Sigmoid colon (tissue), 4 donors: Measurements from ENCODE around the gene MAN2A2.

Experiments
- POLR2A ChIP-seq, 2 donors: fragments of 450-650 bp; IDR thresholded peaks; one replicate each; pipeline ENCODE4 v1.6.1; 2016; ENCODE audit warnings: antibody characterized with exemption in 2 of 2, mild to moderate bottlenecking in 2 of 2, moderate library complexity in 2 of 2
- POLR2AphosphoS5 ChIP-seq, 4 donors: sonication (generic); formaldehyde crosslinking; IDR thresholded peaks; one replicate each; pipeline ENCODE4 v1.6.1; 2017; ENCODE audit warnings: antibody characterized with exemption in 4 of 4
- TF ChIP-seq, protein P1 (sequence below), 4 experiments: fragments of 450-650 bp in 3 of 4; fragments of 200-600 bp in 1 of 4; IDR thresholded peaks; one replicate each; pipeline ENCODE4 v1.5.1; 2016 to 2019; ENCODE audit warnings: antibody characterized with exemption in 4 of 4, mild to moderate bottlenecking in 3 of 4, moderate library complexity in 2 of 4

DNA sequence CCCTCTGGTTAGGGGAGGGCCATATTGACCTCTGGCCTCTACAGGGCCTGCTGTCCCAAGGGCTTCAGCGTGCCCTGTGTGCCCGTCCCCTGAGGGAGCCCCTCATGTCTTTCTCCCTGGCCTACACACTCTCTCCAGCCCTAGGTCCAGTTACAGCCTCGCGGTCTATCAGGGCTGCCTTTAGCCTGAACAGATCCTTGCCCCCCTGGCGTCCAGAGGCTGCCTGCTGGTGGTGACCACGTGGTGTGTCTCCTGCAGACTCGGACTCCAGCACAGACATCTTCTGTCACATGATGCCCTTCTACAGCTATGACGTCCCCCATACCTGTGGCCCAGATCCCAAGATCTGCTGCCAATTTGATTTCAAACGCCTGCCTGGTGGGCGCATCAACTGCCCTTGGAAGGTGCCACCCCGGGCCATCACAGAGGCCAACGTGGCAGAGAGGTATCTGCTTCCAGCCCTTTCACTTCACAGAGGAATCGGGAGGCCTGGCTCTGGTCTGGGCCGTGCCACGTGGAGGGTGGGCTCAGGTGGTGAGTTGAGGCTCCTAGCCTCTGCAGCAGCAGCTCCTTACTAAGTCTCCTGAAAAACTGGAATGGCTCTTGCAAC is 4.1 kb downstream of the MAN2A2 start:
- TF ChIP-seq, protein P1, sequence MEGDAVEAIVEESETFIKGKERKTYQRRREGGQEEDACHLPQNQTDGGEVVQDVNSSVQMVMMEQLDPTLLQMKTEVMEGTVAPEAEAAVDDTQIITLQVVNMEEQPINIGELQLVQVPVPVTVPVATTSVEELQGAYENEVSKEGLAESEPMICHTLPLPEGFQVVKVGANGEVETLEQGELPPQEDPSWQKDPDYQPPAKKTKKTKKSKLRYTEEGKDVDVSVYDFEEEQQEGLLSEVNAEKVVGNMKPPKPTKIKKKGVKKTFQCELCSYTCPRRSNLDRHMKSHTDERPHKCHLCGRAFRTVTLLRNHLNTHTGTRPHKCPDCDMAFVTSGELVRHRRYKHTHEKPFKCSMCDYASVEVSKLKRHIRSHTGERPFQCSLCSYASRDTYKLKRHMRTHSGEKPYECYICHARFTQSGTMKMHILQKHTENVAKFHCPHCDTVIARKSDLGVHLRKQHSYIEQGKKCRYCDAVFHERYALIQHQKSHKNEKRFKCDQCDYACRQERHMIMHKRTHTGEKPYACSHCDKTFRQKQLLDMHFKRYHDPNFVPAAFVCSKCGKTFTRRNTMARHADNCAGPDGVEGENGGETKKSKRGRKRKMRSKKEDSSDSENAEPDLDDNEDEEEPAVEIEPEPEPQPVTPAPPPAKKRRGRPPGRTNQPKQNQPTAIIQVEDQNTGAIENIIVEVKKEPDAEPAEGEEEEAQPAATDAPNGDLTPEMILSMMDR (IDR thresholded peaks at IDR 0.05), result no peak
- TF ChIP-seq POLR2AphosphoS5 (IDR thresholded peaks at IDR 0.05) (no peak), POLR2A (IDR thresholded peaks at IDR 0.05) (no peak)
